ENCODE measurements around the gene GNAZ. TPM values are rescaled to one million over a fixed set of nuclear protein-coding genes. Genes with fewer than 3 reads are reported as not detected.

The GNAZ gene
- total RNA-seq, 1 donor from 2014 or later = 2.9 TPM

DNA sequence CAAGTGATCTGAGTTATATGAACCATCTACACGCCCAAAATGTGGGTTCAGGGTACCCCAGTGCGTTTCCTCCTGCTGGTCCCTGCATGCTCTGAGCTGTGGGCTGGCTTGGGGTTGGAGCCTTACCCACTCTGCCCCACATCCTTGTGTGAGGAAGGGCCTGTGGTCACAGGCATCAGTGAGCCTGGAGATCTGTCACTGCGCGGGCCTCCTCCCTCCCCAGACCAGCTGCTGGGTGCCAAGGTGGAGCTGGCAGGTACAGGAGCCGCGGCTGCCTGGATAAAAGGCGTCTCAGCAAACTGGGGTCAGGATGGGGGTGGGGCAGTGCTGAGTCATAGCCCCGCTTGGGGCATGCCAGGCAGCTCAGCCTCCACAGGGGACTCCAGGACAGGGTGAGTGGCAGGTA lies 17.9 kb downstream of the GNAZ start:
- no peaks in the 10 kb centered on the region for H3K27me3 ChIP-seq (ENCODE audit: low read depth)
- no peaks in the 10 kb centered on the region for H3K4me1 ChIP-seq
- intact Hi-C loops (cut with micrococcal nuclease) = no loop called here
- H3K27ac ChIP-seq (replicated peaks) = no peak overlapping the region
- DNase-seq = no peak
- no peak for TF ChIP-seq CTCF (IDR thresholded peaks at IDR 0.05; ENCODE audit: borderline replicate concordance)
- no peaks in the 10 kb centered on the region for H3K9me3 ChIP-seq (replicated peaks)
- no peaks in the 10 kb centered on the region for H3K36me3 ChIP-seq
- no peak overlapping the region for H3K4me3 ChIP-seq

DNA sequence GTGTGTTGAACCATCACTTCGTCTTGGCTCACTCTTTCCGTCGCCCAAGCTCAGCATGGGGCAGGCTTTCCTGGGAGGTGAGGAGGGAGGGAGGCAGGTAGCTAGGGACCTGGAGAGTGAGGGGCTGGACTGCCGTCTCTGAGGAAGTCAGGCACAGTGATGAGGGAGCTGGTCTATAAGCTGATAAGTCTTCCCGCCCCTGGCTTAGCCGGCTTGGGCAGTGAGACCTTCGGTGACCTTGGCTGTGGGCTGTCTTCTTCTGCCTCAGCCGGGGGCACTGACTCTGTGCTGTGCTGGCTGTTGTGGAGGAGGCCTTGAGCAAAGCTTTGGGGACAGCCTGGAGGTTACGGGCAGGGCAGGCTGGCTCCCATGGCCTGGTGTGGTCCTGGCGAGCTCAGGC lies 18.7 kb downstream of the GNAZ start:
- no peak for TF ChIP-seq CTCF (IDR thresholded peaks at IDR 0.05; ENCODE audit: borderline replicate concordance)
- DNase-seq = no peak
- H3K27me3 ChIP-seq (ENCODE audit: low read depth) = no peaks in the 10 kb centered on the region
- H3K36me3 ChIP-seq = no peaks in the 10 kb centered on the region
- H3K4me3 ChIP-seq = no peak overlapping the region
- H3K9me3 ChIP-seq (replicated peaks) = no peaks in the 10 kb centered on the region
- no peaks in the 10 kb centered on the region for H3K4me1 ChIP-seq
- H3K27ac ChIP-seq (replicated peaks) = no peak overlapping the region
- intact Hi-C loops (cut with micrococcal nuclease) = no loop called here

DNA sequence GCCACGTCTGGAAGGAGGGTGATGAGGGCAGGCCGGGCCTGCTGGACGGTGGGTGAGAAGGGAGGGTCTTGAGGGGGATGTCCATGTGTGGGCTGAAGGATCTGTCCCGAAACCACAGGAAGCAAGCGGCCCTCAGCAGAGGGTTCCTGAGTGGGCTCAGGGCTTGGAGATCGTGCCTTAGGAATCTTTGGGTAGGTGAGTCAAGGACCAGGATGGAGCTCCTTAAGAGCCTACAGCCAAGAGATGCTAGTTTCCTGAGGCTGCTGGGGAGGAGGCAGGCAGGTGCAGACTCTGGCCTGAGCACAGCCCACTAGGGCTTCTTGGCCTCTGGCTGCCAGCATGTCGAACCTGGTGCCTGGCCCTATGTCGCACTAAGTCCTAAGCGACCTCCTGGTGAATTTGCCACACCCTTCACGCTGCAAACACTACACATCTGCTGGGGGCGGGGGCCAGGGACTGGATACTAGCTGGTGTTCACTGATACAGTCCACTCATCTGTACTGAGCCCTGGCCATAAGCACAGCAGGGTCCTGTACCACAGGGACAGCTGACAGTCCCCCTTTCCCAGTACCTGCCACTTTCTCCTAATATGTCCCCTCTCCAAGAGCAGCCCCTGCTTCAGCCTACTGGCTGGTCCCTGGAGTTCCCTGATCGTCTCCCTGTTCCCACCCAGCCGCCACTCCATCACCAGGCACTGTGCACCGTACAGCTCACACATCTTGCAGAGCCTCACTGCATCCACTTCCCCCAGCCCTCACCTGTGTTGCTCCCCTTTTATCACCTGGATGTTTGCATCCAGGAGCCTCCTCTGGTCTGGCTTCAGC lies 19.5 kb downstream of the GNAZ start:
- Histone ChIP-seq H3K4me3 (no peak overlapping the region), H3K9me3 (replicated peaks) (no peaks in the 10 kb centered on the region), H3K36me3 (no peaks in the 10 kb centered on the region), H3K4me1 (no peaks in the 10 kb centered on the region), H3K27me3 (ENCODE audit: low read depth) (no peaks in the 10 kb centered on the region), H3K27ac (replicated peaks) (no peak overlapping the region)
- DNase-seq = no peak
- intact Hi-C loops (cut with micrococcal nuclease) = no loop called here
- TF ChIP-seq CTCF (IDR thresholded peaks at IDR 0.05; ENCODE audit: borderline replicate concordance) = no peak

DNA sequence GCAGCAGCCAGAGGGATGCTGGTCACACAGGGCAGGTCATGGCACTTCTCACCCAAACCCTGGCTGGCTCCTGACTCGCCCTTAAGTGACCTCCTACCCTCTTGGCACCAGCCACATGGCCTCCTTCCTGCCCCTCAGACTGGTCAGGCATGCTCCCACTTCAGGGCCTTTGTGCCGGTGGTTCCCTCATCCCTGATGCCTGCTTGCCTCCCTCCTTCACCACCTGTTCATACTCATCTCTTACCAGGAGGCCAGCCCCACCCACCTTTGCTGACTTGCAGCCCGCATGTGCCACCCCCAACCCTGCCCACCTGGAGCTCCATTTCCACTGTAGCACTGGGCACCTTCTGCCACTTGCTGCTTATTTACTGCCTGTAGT lies 20.1 kb downstream of the GNAZ start:
- Histone ChIP-seq H3K27me3 (ENCODE audit: low read depth) (no peaks in the 10 kb centered on the region), H3K36me3 (no peaks in the 10 kb centered on the region), H3K4me3 (no peak overlapping the region), H3K9me3 (replicated peaks) (no peaks in the 10 kb centered on the region), H3K4me1 (no peaks in the 10 kb centered on the region), H3K27ac (replicated peaks) (no peak overlapping the region)
- DNase-seq = no peak
- TF ChIP-seq CTCF (IDR thresholded peaks at IDR 0.05; ENCODE audit: borderline replicate concordance) = no peak
- intact Hi-C loops (cut with micrococcal nuclease) = no loop called here

GRCh38 chr22:23091760-23092159 lies 21.4 kb downstream of the GNAZ start:
- H3K4me3 ChIP-seq = no peak overlapping the region
- H3K27me3 ChIP-seq (ENCODE audit: low read depth) = no peaks in the 10 kb centered on the region
- H3K27ac ChIP-seq (replicated peaks) = no peak overlapping the region
- H3K9me3 ChIP-seq (replicated peaks) = no peaks in the 10 kb centered on the region
- intact Hi-C loops (cut with micrococcal nuclease) = no loop called here
- no peak for DNase-seq
- TF ChIP-seq CTCF (IDR thresholded peaks at IDR 0.05; ENCODE audit: borderline replicate concordance) = no peak
- no peaks in the 10 kb centered on the region for H3K36me3 ChIP-seq
- H3K4me1 ChIP-seq = no peaks in the 10 kb centered on the region
